HCEC 1CT (cell line): Measurements from ENCODE around the gene LRCH2.
"Not testable (repeated sequence)": the region's sequence is repeated elsewhere in the genome, so short reads cannot be mapped to it uniquely, and the experiment has no call there.

Experiments used
- DNase-seq: peaks from one replicate; pipeline ENCODE4 v3.0.0-alpha.2; 2017

Gene LRCH2, protein sequence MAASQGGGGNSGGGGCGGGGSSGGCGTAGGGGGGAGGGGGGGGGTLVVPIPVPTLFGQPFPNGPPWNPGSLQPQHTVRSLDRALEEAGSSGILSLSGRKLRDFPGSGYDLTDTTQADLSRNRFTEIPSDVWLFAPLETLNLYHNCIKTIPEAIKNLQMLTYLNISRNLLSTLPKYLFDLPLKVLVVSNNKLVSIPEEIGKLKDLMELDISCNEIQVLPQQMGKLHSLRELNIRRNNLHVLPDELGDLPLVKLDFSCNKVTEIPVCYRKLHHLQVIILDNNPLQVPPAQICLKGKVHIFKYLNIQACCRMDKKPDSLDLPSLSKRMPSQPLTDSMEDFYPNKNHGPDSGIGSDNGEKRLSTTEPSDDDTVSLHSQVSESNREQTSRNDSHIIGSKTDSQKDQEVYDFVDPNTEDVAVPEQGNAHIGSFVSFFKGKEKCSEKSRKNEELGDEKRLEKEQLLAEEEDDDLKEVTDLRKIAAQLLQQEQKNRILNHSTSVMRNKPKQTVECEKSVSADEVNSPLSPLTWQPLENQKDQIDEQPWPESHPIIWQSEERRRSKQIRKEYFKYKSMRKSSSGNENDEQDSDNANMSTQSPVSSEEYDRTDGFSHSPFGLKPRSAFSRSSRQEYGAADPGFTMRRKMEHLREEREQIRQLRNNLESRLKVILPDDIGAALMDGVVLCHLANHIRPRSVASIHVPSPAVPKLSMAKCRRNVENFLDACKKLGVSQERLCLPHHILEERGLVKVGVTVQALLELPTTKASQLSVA

GRCh38 chrX:115233497-115234455 is at the start of gene LRCH2:
Gene LRCH2 (minus strand): TSS chrX:115234096. CDS start chrX:115234041, 55 bp downstream.
- no peak for DNase-seq

- DNase-seq, result no peak
These were observed 35.3 kb upstream of the LRCH2 start for GRCh38 chrX:115269051-115269683.

DNA sequence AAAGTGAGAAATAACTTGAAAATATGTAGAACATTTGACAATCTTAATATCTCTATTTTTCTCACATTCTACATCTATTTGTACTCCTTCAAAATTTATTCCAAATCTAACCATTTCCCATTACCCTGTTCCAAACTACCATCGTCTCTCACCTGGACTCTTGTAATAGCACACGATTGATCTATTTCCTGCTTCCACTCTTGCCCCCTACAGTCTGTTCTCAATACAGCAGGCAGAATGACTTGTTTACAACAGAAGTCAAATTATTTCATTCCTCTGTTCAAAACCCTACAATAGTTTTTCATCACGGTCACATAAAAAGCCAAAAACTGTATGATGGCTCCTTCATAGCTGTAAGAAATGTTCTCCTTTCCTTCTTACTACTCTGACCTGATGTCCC is 34.5 kb upstream of the LRCH2 start:
- no peak for DNase-seq

DNA sequence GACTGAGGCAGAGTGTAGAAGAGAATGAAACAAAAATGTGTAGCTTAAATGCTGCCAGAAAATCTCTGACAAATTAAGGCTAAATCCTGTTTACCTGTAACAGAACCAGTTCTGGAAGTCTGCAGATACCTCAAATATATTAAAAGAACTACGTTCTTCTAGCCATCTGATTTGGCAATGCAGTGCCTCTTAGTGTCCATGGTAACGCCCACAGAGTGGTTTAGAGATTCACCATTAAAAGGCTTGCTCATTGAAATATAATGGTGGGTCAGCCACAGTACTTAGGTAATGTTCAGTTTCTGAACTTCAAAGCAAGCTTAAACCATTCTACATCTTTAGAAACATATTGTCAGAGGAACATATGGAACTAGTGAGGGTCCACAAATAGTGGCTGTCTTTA is 32.4 kb upstream of the LRCH2 start:
- no peak for DNase-seq

DNA sequence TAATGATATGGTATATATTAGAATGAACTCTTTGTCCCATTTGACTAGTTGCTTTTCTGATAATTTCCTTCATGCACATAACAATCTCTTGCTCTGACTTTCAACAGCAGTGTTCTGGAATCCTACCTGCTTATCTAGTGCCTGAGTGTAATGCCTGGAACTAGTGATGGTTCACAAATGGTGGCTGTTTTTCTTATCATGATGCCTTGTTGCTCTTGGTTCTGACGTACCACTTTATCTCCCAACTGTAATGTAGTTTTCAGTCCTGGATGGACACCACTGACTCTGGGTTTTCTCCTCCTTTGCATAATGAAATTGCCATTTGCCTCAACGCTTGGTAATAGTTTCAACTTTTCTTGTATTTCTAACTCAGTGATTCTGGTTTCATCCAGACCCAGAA is 30.1 kb upstream of the LRCH2 start:
- no peak for DNase-seq

DNA sequence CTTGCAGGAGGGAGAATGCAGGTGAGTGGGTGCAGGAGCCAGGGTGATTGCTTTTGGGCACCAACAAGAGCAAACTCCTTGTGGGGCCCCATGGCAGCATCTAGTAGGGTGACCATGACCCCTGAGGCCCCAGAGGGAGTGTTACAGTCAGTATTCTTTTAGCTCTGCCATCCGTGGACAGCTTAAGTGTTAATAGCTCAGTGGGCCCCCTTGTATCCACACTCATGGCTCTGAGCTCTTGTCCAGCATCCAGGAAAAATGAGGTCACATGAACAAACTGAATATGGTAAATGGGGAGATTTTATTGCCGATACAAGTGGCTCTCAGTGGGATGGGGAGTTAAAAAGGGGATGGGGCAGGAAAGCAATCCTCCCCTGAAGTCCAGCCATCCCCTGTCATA is 27.3 kb upstream of the LRCH2 start:
- no peak for DNase-seq

- DNase-seq, result peak; percentile 27
These were observed 26.4 kb upstream of the LRCH2 start for GRCh38 chrX:115260330-115260729.

GRCh38 chrX:115259238-115259875 is 25.5 kb upstream of the LRCH2 start:
- peak; percentile 14 for DNase-seq

- no peak for DNase-seq
These were observed 23.8 kb upstream of the LRCH2 start for GRCh38 chrX:115257711-115258110.

DNA sequence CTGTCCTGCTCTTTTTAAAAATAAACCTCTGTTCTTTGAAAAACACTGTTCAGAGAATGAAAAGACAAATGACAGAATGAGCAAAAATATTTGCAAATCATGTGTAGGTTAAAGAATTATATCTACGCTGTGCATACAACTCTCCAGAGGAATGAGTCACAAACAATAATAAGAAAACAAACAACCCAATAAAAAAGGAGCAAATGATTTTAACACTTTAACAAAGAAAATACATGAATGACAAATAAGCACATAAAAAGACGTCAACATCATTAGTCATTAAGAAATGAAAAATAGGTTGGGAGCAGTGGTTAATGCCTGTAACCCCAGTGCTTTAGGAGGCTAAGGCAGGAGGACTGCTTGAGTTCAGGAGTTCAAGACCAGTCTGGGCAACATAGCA is 21.1 kb upstream of the LRCH2 start:
- DNase-seq, result no peak

- no peak for DNase-seq
These were observed 17.8 kb upstream of the LRCH2 start for GRCh38 chrX:115251458-115252233.

DNA sequence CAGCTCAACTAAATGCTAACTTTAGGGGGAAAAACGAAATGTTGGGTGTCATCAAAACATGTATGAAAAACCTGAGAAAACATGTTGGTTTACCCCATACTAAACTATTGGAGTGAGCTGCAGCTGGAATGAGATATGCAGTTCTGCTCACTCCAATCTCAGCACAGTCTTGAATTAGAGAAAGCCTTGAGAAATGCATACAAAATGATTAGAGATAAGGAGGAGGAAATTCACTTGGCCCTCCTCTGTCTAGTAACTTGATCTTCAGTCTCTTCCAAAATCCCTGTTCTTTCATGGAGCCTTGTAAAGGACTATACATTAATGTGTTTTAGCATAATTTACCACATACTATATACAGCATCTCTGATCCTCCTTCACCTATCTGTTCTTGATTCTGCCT is 3.2 kb upstream of the LRCH2 start:
- DNase-seq, result no peak

- no peak for DNase-seq
These were observed 2.7 kb upstream of the LRCH2 start for GRCh38 chrX:115236560-115236959.

- no peak for DNase-seq
These were observed 565 bp upstream of the LRCH2 start for GRCh38 chrX:115234461-115234860.

- peak; percentile 16 for DNase-seq
These were observed 881 bp downstream of the LRCH2 start for GRCh38 chrX:115232933-115233496.

GRCh38 chrX:115229337-115230003 is 4.4 kb downstream of the LRCH2 start:
- DNase-seq, result no peak

DNA sequence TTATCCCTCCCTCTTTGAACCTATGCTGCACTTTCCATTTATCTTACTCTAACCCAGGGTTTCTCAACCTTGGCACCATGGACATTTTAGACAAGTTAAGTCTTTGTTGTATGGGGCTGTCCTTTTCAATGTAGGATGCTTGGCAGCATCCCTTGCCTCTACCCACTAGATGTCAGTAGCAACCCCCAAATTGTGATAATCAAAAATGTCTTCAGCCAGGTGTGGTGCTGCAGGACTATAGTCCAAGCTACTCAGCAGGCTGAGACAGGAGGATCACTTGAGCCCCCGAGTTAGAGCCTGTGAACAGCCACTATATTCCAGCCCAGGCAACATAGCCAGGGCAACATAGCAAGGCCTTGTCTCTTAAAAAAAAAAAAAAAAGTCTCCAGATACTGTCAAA is 7.0 kb downstream of the LRCH2 start:
- DNase-seq, result peak; percentile 42

GRCh38 chrX:115217346-115217745 is 16.6 kb downstream of the LRCH2 start:
- not testable (repeated sequence) for DNase-seq

DNA sequence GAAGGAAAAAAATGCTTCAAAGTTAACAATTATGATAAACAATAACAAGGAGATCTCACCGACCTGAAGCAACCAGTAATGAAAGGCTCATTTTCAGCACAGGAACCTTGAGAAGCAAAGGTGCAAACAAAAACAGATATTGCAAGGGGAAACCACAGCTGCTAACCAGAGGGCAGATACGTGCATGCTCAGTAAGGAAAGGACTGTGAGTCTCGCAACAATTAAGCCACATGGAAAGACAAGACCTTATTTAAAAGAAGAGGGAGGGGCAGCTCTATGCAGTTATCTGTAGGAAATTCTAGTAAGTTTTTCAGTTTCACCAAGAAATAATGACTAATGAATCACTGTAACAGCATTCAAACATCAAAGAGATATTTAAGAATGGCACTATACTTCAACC is 19.3 kb downstream of the LRCH2 start:
- DNase-seq, result no peak

DNA sequence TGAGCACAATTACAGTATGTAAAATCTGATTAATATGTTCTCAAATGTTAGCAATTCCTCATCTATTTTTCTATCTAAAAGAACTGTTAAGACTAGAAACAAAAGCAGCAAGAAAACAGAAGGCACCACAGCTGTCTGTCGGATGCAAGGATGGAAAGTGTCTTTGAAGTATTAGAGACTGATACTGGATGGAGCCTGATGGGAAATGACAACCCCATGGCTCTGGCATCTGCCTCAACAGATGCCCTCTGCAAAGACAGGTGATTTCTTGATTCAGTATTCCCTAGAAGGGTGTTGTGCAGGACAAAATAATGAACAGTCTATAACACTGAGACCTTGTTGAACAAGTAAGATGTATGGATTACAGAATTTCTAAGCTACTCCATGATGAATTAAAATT is 19.7 kb downstream of the LRCH2 start:
- no peak for DNase-seq
